CD4-positive, alpha-beta T cell treated with Interferon gamma for 1 hour (primary cell): Measurements from ENCODE around the gene KPNB1.

Experiments
- DNase-seq: peaks from one replicate; pipeline ENCODE4 v3.0.0-alpha.2; 2020

KPNB1 gene

GRCh38 chr17:47649153-47649971 is at the start of gene KPNB1:
Gene KPNB1, plus strand, starts transcription at chr17:47649919. Its CDS starts 326 bp downstream, at chr17:47650245.
- DNase-seq = peak; percentile 98

- DNase-seq = no peak
Observed at GRCh38 chr17:47603830-47604597, 45.7 kb upstream of the KPNB1 start.

GRCh38 chr17:47604598-47604927 is 45.2 kb upstream of the KPNB1 start:
- no peak for DNase-seq

- DNase-seq = no peak
Observed at GRCh38 chr17:47605011-47605410, 44.7 kb upstream of the KPNB1 start.

GRCh38 chr17:47607481-47607880 is 42.2 kb upstream of the KPNB1 start:
- no peak for DNase-seq

- no peak for DNase-seq
Observed at GRCh38 chr17:47611372-47612350, 38.1 kb upstream of the KPNB1 start.

GRCh38 chr17:47615766-47616424 is 33.8 kb upstream of the KPNB1 start:
- no peak for DNase-seq

GRCh38 chr17:47618410-47618809 is 31.3 kb upstream of the KPNB1 start:
- no peak for DNase-seq

GRCh38 chr17:47620503-47621245 is 29.0 kb upstream of the KPNB1 start:
- no peak for DNase-seq

- no peak for DNase-seq
Observed at GRCh38 chr17:47621293-47622179, 28.2 kb upstream of the KPNB1 start.

GRCh38 chr17:47622180-47622549 is 27.6 kb upstream of the KPNB1 start:
- DNase-seq = no peak

GRCh38 chr17:47624727-47625068 is 25.0 kb upstream of the KPNB1 start:
- DNase-seq = no peak

GRCh38 chr17:47628014-47628566 is 21.6 kb upstream of the KPNB1 start:
- no peak for DNase-seq

GRCh38 chr17:47629826-47630225 is 19.9 kb upstream of the KPNB1 start:
- DNase-seq = no peak

GRCh38 chr17:47630614-47631013 is 19.1 kb upstream of the KPNB1 start:
- DNase-seq = no peak

GRCh38 chr17:47632991-47633390 is 16.7 kb upstream of the KPNB1 start:
- no peak for DNase-seq

GRCh38 chr17:47633996-47634395 is 15.7 kb upstream of the KPNB1 start:
- DNase-seq = no peak

- DNase-seq = no peak
Observed at GRCh38 chr17:47634870-47635269, 14.8 kb upstream of the KPNB1 start.

GRCh38 chr17:47635734-47636133 is 14.0 kb upstream of the KPNB1 start:
- no peak for DNase-seq

GRCh38 chr17:47636273-47637030 is 13.3 kb upstream of the KPNB1 start:
- no peak for DNase-seq
